Fibroblast of villous mesenchyme (primary cell): ENCODE data around the gene NFE2. TPM values are rescaled to one million over a fixed set of nuclear protein-coding genes. Genes with fewer than 3 reads are reported as not detected.
A peak's percentile ranks its signal among the peaks of the same experiment; 100 is the strongest.

ENCODE experiments used
- DNase-seq: peaks from one replicate; pipeline ENCODE4 v3.0.0-alpha.2; 2010; ENCODE audit warnings: low read depth
- H3K4me3 ChIP-seq: 2 replicates; pipeline ENCODE4 v1.5.1; 2011; ENCODE audit warnings: low read depth, mild to moderate bottlenecking, low read length
- CTCF ChIP-seq: IDR thresholded peaks from 2 replicates; pipeline ENCODE4 v1.5.1; 2012; ENCODE audit warnings: low read depth, mild to moderate bottlenecking, low read length; ENCODE audit not compliant: insufficient read depth
- total RNA-seq: library from RNA; depleted of rRNA; stranded (reverse); fragments of >200 nt; gene quantifications from 2 replicates; pipeline ENCODE4 v1.2.3, GENCODE V29; 2012

NFE2 gene
- total RNA-seq, 1 donor: 0.43 TPM

- no peak for TF ChIP-seq CTCF
- DNase-seq: no peak
- no peak overlapping the region for H3K4me3 ChIP-seq
Observed at GRCh38 chr12:54296393-54297099, 4.3 kb downstream of the NFE2 start.

- no peak overlapping the region for H3K4me3 ChIP-seq
- no peak for TF ChIP-seq CTCF
- DNase-seq: no peak
Observed at GRCh38 chr12:54294953-54295566, 5.8 kb downstream of the NFE2 start.

GRCh38 chr12:54294152-54294952 is 6.5 kb downstream of the NFE2 start:
- TF ChIP-seq CTCF: peak; percentile 91
- no peak overlapping the region for H3K4me3 ChIP-seq
- DNase-seq: peak; percentile 49

GRCh38 chr12:54292931-54293241 is 7.9 kb downstream of the NFE2 start:
- DNase-seq: no peak
- no peak overlapping the region for H3K4me3 ChIP-seq
- TF ChIP-seq CTCF: no peak

- H3K4me3 ChIP-seq: no peak overlapping the region
- TF ChIP-seq CTCF: no peak
- DNase-seq: no peak
Observed at GRCh38 chr12:54292083-54292930, 8.5 kb downstream of the NFE2 start.
